Neural cell (in vitro differentiated cells): Measurements from ENCODE around the gene ARHGEF10L.

Experiments used
- CTCF ChIP-seq: fragments of 450-650 bp; IDR thresholded peaks from 2 replicates; pipeline ENCODE4 v1.5.1; 2014; ENCODE audit warnings: antibody characterized with exemption, mild to moderate bottlenecking, moderate library complexity; ENCODE audit not compliant: poor library complexity, severe bottlenecking
- EP300 ChIP-seq: fragments of 450-650 bp; conservative IDR thresholded peaks from 2 replicates; pipeline ENCODE4 v1.6.1; 2014; ENCODE audit warnings: antibody characterized with exemption, mild to moderate bottlenecking, moderate library complexity; ENCODE audit not compliant: poor library complexity, severe bottlenecking
- MXI1 ChIP-seq: fragments of 450-650 bp; conservative IDR thresholded peaks from 2 replicates; pipeline ENCODE4 v1.6.1; 2014; ENCODE audit warnings: antibody characterized with exemption, mild to moderate bottlenecking; ENCODE audit not compliant: poor library complexity, severe bottlenecking
- POLR2AphosphoS5 ChIP-seq: IDR thresholded peaks from 2 replicates; pipeline ENCODE4 v1.6.1; 2012
- RAD21 ChIP-seq: fragments of 450-650 bp; conservative IDR thresholded peaks from 2 replicates; pipeline ENCODE4 v1.6.1; 2014; ENCODE audit warnings: antibody characterized with exemption, mild to moderate bottlenecking, moderate library complexity
- TAF1 ChIP-seq: IDR thresholded peaks from 2 replicates; pipeline ENCODE4 v1.6.1; 2012; ENCODE audit warnings: low read depth
- TF ChIP-seq, protein P1 (sequence below): IDR thresholded peaks from 2 replicates; pipeline ENCODE4 v1.6.1; 2012; ENCODE audit warnings: borderline replicate concordance

DNA sequence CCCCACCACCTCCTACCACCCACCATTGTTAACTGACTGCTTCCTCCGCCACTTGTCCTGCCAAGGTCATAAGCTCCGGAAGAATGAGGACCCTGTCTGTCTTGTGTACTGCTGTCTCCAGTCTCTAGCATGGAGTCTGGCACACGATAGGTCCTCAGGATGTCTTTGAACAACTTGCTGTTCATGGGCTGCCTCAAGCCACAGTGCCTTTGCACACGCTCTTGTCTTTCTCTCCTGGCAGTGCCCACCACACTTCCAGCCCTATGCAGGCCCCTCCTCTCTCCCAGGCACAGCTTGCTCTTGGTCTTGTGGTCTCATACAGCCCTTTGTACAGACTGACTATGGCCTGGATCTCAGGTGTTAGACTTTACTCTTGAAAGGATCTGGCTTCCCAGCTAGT, 97.6 kb downstream of the ARHGEF10L start:
- TF ChIP-seq CTCF (no peak), MXI1 (no peak), POLR2AphosphoS5 (no peak), TAF1 (no peak), EP300 (no peak), RAD21 (no peak)
- TF ChIP-seq, protein P1, sequence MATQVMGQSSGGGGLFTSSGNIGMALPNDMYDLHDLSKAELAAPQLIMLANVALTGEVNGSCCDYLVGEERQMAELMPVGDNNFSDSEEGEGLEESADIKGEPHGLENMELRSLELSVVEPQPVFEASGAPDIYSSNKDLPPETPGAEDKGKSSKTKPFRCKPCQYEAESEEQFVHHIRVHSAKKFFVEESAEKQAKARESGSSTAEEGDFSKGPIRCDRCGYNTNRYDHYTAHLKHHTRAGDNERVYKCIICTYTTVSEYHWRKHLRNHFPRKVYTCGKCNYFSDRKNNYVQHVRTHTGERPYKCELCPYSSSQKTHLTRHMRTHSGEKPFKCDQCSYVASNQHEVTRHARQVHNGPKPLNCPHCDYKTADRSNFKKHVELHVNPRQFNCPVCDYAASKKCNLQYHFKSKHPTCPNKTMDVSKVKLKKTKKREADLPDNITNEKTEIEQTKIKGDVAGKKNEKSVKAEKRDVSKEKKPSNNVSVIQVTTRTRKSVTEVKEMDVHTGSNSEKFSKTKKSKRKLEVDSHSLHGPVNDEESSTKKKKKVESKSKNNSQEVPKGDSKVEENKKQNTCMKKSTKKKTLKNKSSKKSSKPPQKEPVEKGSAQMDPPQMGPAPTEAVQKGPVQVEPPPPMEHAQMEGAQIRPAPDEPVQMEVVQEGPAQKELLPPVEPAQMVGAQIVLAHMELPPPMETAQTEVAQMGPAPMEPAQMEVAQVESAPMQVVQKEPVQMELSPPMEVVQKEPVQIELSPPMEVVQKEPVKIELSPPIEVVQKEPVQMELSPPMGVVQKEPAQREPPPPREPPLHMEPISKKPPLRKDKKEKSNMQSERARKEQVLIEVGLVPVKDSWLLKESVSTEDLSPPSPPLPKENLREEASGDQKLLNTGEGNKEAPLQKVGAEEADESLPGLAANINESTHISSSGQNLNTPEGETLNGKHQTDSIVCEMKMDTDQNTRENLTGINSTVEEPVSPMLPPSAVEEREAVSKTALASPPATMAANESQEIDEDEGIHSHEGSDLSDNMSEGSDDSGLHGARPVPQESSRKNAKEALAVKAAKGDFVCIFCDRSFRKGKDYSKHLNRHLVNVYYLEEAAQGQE = no peak
